Sciatic nerve (tissue), 2 donors: Measurements from ENCODE around the gene CD320. TPM values are rescaled to one million over a fixed set of nuclear protein-coding genes. Genes with fewer than 3 reads are reported as not detected.
A peak's percentile ranks its signal among the peaks of the same experiment; 100 is the strongest.
"Not testable (repeated sequence)": the region's sequence is repeated elsewhere in the genome, so short reads cannot be mapped to it uniquely, and the experiment has no call there.

ENCODE experiments used
- ATAC-seq: fragments of 200-7000 bp; cut with Tn5 transposase; one replicate; pipeline ENCODE4 v1.9.1; 2020; ENCODE audit warnings: mild to moderate bottlenecking, moderate library complexity
- DNase-seq: peaks from one replicate; pipeline ENCODE4 v3.0.0-alpha.2; 2020; ENCODE audit warnings: low spot score
- intact Hi-C: fragments of 100-400 bp; cut with DNase I; formaldehyde crosslinking; loops from one replicate; pipeline ENCODE4 v1.14.2; 2022
- total RNA-seq: library from RNA; stranded (reverse); fragmentation: NEBNext Ultra II Directional; extraction: Animal tissue kit (Norgen Biotek cat#: 25700); gene quantifications from one replicate; pipeline ENCODE4 v1.2.1, GENCODE V29; 2021
- donor health status: DM: no; HTN: no; CAD: no.
- donor health status: DM: no; HTN: no; CAD: no.

CD320 gene
- total RNA-seq = 23.8 TPM

DNA sequence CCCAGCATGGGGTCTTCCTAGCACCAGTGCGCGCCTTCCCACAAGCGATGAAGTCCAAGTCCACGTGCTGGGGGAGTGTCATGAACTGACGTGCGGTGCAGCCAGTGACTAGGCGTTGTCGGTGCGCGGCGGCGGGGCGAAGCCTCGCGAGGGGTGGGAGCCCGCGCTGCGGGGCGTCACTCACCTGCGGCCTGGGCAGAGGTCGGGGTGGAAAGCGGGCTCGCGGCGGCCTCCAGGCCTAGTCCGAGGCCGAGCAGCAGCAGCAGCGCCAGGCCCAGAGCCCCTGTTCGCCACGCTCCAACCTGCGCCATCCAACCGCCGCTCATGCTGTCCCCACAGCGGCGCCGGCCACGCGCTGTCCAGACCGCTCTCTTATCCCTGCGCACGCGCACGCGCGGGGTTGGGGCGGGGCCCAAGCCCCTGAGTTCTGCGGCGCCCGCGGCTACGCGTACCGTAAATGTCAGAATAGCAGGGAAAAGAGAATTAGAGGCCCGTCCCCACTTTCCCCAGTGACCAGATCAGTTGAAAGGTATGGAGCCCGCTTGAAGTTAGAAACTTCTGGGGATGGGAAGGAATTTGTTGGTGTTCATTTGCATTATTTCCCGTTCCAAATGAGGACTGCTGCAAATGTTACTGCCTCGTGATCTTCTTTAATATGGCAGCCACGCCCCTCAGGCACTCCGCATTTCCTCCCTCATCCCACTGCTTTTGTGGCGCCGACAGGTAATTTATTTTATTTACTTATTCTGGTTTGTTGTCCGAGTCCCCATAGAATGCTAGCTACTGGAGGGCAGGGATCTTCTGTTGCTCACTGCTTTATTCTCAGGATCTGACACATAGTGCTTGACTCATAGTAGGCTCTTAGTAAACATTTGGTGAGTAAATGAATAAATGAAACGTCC lies at the start of gene CD320:
TSS of gene CD320 (minus strand) at position 394 of the 902 bp plus-strand sequence. CDS start at position 326, 68 bp downstream.
- intact Hi-C loops = no loop called here
- ATAC-seq (peak; percentile 95), DNase-seq (peak; percentile 93)

DNA sequence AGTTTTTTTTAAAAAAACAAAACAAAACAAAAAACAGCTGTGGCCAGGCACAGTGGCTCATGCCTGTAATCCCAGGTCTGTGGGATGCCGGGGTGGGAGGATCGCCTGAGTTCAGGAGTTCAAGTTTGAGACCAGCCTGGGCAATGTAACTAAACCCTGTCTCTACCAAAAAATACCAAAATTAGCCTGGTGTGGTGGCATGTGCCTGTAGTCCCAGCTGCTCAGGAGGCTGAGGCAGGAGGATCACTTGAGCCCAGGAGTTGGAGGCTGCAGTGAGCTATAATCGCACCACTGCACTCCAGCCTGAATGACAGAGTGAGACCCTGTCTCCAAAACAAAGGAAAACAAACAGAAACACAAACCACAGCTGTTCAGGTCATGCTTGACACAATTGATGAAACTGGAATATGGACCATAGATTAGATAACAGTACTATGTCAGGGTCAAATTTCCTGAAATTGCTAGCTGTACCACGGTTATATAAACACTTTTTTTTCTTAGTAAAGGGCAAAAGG lies 48.9 kb upstream of the CD320 start:
- DNase-seq = no peak
- intact Hi-C loops = loop anchor here (10.0 kb wide), 1 partner anchor 148 kb away; the partner anchor contains the start of gene PRAM1
- ATAC-seq = no peak

DNA sequence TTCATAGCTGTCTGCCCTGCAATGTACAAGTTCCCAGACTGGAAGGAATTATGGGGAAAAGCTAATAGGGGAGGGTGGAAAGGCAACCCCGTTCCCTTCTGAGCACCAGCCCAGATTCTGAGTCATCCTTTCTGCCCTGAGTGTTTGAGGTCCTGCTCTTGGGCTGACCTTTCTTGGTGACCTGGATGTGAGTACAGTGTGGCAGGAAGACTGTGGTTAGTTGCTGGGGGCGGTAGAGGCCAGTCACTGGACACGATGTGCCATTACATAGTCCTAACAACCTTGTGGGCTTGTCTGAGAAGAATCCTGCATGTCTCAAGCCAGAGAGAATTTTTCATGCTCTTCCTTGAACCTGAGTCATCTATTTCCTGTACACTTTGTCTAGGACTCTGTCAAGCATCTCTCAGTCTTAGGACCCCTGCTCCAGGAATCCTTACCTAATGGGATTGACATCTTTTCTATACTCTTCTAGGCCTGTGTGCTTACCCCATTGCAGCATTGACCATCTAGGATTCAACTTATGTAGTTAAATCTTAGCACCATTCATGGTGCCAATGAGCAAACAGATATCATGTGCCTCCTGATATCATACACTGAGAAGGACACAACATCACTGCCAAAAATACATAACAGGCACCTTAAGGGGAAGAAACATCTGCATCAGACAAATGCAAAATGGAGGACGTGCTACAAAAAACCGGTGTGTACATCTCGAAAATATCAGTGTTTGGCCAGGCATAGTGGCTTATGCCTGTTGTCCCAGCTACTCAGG lies 47.7 kb upstream of the CD320 start:
- DNase-seq (no peak), ATAC-seq (peak; percentile 63)
- intact Hi-C loops = loop anchor here (10.0 kb wide), 1 partner anchor 149 kb away; the partner anchor contains the start of gene PRAM1

DNA sequence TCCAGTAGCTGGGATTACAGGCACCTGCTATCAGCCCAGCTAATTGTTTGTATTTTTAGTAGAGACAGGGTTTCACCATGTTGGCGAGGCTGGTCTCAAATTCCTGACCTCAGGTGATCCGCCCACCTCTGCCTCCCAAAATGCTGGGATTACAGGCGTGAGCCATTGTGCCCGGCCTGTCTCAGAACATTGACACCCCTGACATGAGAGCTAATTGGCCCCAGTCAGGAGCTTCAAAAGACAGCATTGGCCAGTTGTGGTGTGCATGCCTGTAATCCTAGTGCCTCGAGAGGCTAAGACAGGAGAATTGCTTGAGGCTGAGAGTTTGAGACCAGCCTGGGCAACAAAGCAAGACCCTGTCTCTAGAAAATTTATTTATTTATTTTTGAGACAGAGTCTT lies 44.7 kb upstream of the CD320 start:
- intact Hi-C loops = loop anchor here (10.0 kb wide), 1 partner anchor 152 kb away; the partner anchor contains the start of gene PRAM1
- not testable (repeated sequence) for DNase-seq, ATAC-seq

DNA sequence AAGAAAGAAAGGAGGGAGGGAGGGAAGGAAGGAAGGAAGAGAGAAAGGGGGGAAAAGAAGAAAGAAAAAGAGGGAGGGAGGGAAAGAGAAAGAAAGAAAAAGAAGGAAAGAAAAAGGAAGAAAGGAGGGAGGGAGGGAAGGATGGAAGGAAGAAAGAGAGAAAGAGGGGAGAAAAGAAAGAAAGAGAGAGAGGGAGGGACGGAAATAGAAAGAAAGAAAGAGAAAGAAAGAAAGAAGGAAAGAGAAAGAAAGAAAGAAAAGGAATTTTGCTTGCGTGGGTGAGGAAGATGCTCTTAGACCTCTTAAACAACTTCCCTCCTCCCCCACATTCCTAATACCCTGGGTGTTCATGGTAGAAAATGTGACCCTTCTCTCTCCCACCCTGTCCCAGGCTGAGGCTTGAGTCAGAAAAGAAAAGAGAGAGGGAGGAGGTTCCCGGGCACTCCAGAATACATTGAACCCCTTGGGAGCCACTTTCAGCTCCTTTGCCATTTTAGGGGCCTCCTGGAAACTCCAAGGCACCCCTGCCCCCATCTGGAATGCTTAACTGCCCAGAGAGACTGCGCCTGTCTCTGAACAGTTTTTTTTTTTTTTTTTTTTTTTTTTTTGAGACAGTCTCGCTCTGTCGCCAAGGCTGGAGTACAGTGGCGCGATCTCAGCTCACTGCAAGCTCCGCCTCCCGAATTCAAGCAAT lies 44.1 kb upstream of the CD320 start:
- intact Hi-C loops = loop anchor here (10.0 kb wide), 1 partner anchor 153 kb away; the partner anchor contains the start of gene PRAM1
- peak; percentile 39 for ATAC-seq
- DNase-seq = no peak

DNA sequence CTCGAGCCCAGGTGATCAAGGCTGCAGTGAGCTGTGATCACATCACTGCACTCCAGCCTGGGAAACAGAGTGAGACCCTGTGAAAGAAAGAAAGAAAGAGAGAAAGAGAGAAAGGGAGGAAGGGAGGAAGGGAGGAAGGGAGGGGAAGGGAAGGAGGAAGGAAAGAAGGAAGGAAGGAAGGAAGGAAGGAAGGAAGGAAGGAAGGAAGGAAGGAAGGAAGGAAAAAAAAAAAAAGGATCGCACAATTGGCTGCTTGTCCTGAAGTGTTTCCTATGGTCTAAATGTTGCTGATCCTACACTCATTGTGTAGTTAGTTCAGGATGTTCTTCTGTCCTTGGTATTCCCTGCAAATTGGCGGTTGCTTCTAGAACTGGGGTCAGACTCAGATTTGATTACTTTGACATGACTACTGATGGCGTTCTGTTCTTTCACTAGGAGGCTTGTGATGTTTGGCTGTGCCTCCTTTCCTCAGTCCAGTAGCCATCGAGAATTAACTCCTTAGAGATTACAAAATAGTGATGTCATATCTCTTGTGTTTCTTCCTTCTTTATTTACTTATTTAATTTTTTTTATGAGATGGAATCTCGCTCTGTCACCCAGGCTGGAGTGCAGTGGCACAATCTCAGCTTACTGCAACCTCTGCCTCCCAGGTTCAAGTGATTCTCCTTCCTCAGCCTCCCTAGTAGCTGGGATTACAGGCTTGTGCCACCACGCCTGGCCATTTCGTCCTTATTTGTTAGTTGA lies 41.6 kb upstream of the CD320 start:
- not testable (repeated sequence) for ATAC-seq, DNase-seq
- intact Hi-C loops = loop anchor here (10.0 kb wide), 1 partner anchor 155 kb away; the partner anchor contains the start of gene PRAM1

DNA sequence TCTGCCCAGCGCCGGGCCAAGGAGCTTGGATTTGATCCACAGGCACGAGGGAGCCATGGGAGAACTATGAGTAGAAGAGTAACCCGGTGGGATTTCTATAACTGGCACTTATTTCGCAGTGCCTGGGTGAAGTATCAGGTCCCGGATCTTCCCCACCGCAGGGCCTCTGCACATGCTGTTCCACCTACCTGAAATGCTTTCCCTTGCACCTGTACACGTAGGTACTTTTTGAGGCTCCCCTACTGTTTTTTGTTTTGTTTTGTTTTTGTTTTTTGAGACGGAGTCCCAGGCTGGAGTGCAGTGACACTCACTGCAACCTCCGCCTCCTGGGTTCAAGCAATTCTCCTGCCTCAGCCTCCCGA lies 35.3 kb upstream of the CD320 start:
- no peak for ATAC-seq
- no peak for DNase-seq
- intact Hi-C loops = no loop called here

DNA sequence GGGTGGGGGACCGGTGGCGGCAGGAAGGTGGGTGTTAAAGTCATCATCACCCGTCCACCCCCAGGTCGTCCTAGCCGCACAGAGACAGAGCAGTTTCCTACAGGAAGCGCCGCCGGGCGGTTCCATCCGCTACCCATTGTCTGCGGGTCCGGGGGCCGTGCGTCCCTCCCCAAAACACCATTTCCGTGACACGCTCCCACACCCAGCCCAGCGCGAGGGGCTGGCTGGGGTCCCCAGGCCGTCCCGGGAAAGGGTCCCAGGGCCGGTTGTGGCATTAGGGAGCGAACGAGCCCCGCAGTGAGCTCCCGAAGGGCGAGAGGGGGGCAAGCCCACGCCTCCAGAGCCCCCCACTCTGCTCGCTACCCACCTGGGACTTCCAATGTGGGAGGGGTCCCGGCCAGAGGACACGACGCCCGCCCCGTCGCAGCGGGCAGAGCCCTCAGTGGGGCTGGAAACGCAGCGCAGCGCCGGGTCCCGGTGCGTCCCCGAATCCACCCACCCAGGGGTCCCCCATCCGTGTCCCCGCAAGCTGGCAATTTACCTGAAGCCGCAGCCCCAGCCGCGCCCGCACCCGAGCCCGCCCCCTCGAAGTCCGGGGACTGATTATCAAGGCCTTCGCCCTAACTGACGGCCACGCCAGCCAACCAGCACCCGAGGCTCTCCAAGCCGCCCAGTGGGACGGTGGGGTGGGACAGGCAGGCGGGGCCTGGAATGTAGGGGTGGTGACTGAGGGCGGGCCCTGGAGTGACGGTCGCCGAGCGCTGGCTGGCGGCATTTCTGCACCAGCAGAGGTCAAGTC lies 34.7 kb upstream of the CD320 start, which contains the start of gene KANK3:
TSS of gene KANK3 (minus strand) at position 579 of the 799 bp plus-strand sequence. CDS start 5,434 bp downstream, outside the sequence.
- DNase-seq (peak; percentile 96), ATAC-seq (peak; percentile 98)
- intact Hi-C loops = no loop called here

DNA sequence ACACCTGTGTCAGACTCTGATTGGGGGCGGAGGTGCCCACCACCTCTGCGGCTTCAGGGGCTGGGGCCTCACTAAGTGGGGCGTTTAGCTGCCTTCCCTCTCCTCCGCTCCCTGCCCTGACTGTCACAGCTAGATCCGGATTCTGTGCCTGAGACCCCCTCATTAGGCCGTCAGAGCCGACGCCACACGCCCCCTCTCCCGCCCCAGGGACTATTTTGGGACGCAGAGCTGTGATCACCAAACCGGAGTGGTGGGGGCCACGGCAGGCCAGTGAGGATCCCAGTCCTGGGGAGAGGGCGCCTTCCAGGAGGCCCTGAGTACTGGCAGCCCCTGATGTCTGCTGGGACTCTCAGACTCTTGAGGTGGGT lies 34.1 kb upstream of the CD320 start:
- intact Hi-C loops = no loop called here
- ATAC-seq = peak; percentile 25
- no peak for DNase-seq

DNA sequence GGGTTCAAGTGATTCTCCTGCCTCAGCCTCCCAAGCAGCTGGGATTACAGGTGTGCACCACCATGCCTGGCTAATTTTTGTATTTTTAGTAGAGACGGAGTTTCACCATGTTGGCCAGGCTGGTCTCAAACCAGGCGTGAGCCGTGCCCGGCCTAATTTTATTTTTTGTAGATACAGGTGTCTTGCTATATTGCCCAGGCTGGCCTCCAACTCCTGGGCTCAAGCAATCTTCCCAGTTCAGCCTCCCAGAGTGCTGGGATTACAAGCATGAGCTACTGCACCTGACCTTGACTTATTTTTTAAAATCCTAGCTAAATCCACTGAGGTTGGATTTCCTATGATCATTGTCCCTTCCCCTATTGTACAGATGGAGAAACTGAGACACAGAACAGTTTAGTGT lies 33.3 kb upstream of the CD320 start:
- DNase-seq, ATAC-seq, intact Hi-C loops: not testable (repeated sequence)

DNA sequence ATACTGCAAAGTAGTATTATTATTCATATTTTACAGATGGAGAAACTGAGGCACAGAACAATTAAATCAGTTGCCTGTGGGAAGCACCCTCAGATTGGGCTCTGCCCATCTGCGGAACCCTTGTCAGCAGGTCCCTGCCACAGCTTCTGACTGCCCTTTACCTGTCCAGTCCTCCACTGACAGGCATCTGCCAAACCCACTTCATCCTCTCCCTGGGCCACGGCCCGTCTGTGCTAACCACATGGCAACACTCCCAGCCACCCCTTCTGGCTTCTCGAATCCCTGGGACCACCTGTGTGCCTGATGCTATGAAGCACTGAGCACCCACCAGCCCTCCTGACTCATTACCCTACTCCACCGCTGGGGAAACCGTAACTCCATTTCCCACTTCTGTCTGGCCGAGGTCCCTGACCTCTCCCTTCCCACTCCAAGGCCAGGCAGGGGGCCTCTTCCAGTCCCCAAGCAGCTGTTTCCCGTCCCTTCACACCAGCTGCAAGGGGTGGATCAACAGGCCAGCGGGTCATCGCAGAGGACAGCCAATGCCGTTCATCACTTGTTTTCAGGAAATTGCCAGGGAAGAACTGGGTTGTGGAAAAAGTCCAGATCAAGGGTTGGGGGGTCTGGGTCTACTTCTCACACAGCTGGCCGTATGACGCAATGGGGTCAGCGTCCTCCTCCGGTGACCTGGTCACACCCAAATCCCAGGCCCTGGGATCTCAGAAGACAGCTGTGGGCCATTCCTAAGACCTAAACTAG lies 32.4 kb upstream of the CD320 start:
- intact Hi-C loops = no loop called here
- DNase-seq (no peak), ATAC-seq (peak; percentile 47)

DNA sequence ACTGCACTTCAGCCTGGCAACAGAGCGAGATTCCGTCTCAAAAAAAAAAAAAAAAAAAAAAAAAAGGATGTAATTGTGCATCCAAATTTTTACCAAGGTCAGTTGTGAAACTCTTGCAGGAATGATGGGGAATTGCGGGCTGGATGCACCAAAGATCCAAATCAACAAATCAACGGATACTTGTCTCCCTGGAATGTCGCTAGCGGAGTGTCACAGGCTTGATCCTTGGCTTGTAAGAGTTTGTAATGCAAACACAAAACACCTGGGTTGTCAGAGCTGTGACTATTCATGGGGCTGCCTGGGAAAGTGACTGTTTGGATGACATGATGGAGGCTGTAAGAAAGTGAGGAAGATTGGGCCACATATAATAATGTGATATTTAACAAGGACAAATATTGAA lies 30.7 kb upstream of the CD320 start:
- no peak for ATAC-seq
- no peak for DNase-seq
- intact Hi-C loops = no loop called here

DNA sequence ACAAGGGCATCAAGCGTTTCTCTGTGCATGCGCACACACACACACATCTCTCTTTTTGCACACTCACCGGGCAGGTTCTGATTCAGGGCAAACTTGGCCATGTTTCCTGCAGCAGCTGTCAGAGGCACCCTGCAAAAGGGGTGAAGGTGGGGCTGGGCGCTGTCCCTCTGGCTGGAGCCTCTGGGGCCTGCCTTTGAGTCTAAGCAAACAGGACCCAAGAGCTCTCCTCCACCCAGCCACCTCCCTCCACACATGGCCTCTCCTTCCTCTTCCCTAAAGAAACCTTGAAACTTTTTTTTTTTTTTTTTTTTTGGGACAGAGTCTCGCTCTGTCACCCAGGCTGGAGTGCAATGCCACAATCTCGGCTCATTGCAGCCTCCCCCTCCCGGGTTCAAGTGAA lies 29.6 kb upstream of the CD320 start:
- DNase-seq (no peak), ATAC-seq (no peak)
- intact Hi-C loops = no loop called here

DNA sequence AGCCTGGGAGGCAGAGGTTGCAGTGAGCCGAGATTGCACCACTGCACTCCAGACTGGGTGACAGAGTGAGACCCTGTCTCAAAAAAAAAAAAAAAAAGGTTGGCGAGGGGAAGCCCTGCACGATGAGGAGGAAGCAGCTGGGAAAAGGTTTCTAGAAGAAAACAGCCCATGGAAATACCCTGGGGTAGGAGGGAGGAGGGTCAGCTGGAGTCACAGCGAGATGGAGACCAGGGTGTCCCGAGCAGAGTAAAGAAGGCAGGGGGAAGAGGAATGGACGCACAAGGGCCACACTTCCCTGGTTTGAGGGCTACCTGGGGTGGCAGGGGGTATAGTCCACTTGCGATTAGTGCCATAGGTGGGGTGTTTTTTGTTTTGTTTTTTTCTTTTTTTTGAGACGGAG lies 28.5 kb upstream of the CD320 start:
- no peak for ATAC-seq
- intact Hi-C loops = no loop called here
- no peak for DNase-seq

DNA sequence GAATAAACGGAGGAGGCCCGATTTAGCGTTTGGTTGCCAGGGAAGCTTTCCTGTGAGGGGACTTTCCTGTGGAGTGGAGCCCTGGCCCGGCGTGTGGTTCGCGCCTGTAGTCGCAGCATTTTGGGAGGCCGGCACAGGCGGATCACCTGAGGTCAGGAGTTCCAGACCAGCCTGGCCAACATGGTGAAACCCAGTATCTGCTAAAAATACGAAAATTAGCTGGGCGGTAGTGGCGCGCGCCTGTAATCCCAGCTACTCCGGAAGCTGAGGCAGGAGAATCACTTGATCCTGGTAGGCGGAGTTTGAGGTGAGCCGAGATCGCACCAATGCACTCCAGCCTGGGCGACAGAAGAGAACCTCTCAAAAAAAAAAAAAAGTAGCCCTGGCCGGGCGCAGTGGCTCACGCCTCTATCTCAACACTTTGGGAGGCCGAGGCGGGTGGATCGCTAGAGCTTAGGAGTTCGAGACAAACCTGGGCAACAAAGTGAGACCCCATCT lies 28.0 kb upstream of the CD320 start:
- intact Hi-C loops = no loop called here
- ATAC-seq = no peak

DNA sequence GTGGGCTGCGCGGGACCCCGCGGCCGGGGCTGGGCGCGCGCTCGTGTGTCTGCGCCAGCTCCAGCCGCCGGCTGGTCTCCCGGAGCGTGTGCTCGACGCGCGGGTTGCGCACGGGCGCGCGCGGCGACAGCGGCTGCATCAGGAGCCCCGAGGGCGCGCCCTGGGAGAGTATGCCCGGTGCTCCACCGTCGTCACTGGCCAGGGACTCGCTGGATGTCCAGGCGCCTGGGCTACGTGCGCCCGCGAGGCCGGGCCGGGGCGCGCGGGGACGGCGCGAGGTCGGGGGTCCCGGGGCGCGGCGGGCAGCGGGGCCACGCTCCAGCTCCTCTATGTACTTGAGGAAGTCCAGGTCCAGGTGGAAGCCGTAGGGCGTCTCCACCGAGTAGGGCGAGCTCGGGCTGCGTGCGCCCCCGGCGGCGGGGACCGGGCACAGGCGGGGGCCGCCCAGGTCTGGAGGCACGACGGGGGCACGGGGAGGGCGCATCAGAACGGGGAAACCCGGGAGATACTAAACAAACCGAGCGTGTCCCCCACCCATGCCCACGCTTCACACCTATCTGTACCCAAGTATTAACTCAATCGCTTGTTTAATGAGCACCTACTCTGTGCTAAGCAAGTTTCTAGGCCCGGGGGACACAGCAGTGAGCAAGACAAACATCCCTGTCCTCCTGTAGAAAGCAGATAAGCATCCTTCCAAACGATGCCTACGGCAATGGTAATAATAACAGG lies 27.3 kb upstream of the CD320 start:
- DNase-seq = no peak
- ATAC-seq = no peak
- intact Hi-C loops = no loop called here

More for the DNA sequence above, 28.0 kb upstream of the CD320 start:
- DNase-seq = no peak
